Stomach (tissue), 4 donors: ENCODE measurements around the gene UQCRQ.

Source experiments
- EP300 ChIP-seq: sonication (generic); formaldehyde crosslinking; IDR thresholded peaks from one replicate; pipeline ENCODE4 v1.6.1; 2017; ENCODE audit warnings: antibody characterized with exemption
- POLR2A ChIP-seq, 4 donors: fragments of 450-650 bp; IDR thresholded peaks; one replicate each; pipeline ENCODE4 v1.6.1; 2016; ENCODE audit warnings: antibody characterized with exemption in 4 of 4, control low read depth in 2 of 4, mild to moderate bottlenecking in 1 of 4, moderate library complexity in 1 of 4
- POLR2AphosphoS5 ChIP-seq, 3 donors: sonication (generic); formaldehyde crosslinking; IDR thresholded peaks; one replicate each; pipeline ENCODE4 v1.6.1; 2016; ENCODE audit warnings: antibody characterized with exemption in 3 of 3
- TF ChIP-seq, protein P1 (sequence below), 7 experiments: fragments of 450-650 bp in 4 of 7; fragments of 200-600 bp in 3 of 7; sonication (generic) in 3 of 7; IDR thresholded peaks; one replicate each; pipeline ENCODE4 v1.5.1; 2016 to 2019; ENCODE audit warnings: antibody characterized with exemption in 7 of 7, control low read depth in 2 of 7, mild to moderate bottlenecking in 1 of 7

DNA sequence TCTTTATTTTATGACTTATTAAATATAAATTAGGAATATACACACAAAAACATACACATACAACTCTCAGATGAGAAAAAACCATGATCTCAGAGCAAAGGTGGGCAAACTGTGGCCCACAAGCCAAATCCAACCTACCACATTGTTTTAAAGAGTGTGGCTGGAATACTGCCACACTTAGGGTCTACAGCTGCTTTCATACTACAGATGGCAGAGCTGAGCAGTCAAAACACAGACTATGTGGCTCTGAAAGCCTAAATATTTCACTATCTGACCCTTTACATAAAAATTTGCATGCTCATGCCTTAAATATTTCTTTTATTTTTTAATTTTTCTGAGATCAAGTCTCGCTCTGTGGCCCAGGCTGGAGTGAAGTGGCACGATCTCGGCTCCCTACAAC is 35.3 kb downstream of the UQCRQ start:
- TF ChIP-seq, protein P1, sequence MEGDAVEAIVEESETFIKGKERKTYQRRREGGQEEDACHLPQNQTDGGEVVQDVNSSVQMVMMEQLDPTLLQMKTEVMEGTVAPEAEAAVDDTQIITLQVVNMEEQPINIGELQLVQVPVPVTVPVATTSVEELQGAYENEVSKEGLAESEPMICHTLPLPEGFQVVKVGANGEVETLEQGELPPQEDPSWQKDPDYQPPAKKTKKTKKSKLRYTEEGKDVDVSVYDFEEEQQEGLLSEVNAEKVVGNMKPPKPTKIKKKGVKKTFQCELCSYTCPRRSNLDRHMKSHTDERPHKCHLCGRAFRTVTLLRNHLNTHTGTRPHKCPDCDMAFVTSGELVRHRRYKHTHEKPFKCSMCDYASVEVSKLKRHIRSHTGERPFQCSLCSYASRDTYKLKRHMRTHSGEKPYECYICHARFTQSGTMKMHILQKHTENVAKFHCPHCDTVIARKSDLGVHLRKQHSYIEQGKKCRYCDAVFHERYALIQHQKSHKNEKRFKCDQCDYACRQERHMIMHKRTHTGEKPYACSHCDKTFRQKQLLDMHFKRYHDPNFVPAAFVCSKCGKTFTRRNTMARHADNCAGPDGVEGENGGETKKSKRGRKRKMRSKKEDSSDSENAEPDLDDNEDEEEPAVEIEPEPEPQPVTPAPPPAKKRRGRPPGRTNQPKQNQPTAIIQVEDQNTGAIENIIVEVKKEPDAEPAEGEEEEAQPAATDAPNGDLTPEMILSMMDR (IDR thresholded peaks at IDR 0.05): no peak
- no peak for TF ChIP-seq POLR2A (IDR thresholded peaks at IDR 0.05)
- no peak for TF ChIP-seq EP300
- no peak for TF ChIP-seq POLR2AphosphoS5 (IDR thresholded peaks at IDR 0.05)
